GM12878 (cell line): ENCODE data around the gene UMPS. TPM values are rescaled to one million over a fixed set of nuclear protein-coding genes. Genes with fewer than 3 reads are reported as not detected.

Experiments
- CBFB ChIP-seq: IDR thresholded peaks from 2 replicates; pipeline ENCODE4 v1.6.1; 2016; ENCODE audit warnings: antibody characterized with exemption, low read depth
- CHD4 ChIP-seq: fragments of 200-600 bp; sonication (generic); IDR thresholded peaks from 2 replicates; pipeline ENCODE4 v1.6.1; 2016; ENCODE audit warnings: mild to moderate bottlenecking
- CREB1 ChIP-seq: IDR thresholded peaks from 2 replicates; pipeline ENCODE4 v1.6.1; 2012; ENCODE audit warnings: low read depth, mild to moderate bottlenecking, inconsistent platforms
- CREM ChIP-seq: IDR thresholded peaks from 2 replicates; pipeline ENCODE4 v1.6.1; 2014; ENCODE audit warnings: antibody characterized with exemption, low read depth
- GATAD2B ChIP-seq: fragments of 450-650 bp; conservative IDR thresholded peaks from 2 replicates; pipeline ENCODE4 v1.6.1; 2017; ENCODE audit warnings: low read depth, mild to moderate bottlenecking, moderate library complexity
- HCFC1 ChIP-seq: fragments of 150-350 bp; IDR thresholded peaks from 2 replicates; pipeline ENCODE4 v1.6.1; 2014; ENCODE audit warnings: low read length
- JUND ChIP-seq: IDR thresholded peaks from 2 replicates; pipeline ENCODE4 v1.6.1; 2012; ENCODE audit warnings: low read depth, mild to moderate bottlenecking, low read length, improper control_type of control experiment, moderate library complexity
- MYC ChIP-seq: IDR thresholded peaks from 2 replicates; pipeline ENCODE4 v1.6.1; 2011; ENCODE audit warnings: mild to moderate bottlenecking, low read length, moderate library complexity, inconsistent platforms; ENCODE audit not compliant: insufficient read depth, insufficient replicate concordance, insufficient read length, severe bottlenecking
- NFXL1 ChIP-seq: fragments of 450-650 bp; IDR thresholded peaks from 2 replicates; pipeline ENCODE4 v1.6.1; 2017; ENCODE audit warnings: antibody characterized with exemption, mild to moderate bottlenecking, borderline replicate concordance
- NRF1 ChIP-seq: conservative IDR thresholded peaks from 2 replicates; pipeline ENCODE4 v1.6.1; 2011; ENCODE audit warnings: mild to moderate bottlenecking, low read depth, low read length, improper control_type of control experiment
- PML ChIP-seq: IDR thresholded peaks from 2 replicates; pipeline ENCODE4 v1.6.1; 2012; ENCODE audit warnings: low read length, inconsistent platforms
- RBBP5 ChIP-seq: fragments of 200-600 bp; sonication (generic); conservative IDR thresholded peaks from 2 replicates; pipeline ENCODE4 v1.6.1; 2016
- RCOR1 ChIP-seq: conservative IDR thresholded peaks from 2 replicates; pipeline ENCODE4 v1.6.1; 2012; ENCODE audit warnings: low read depth, low read length, improper control_type of control experiment
- SMAD1 ChIP-seq: fragments of 450-650 bp; IDR thresholded peaks from 2 replicates; pipeline ENCODE4 v1.6.1; 2018; ENCODE audit warnings: mild to moderate bottlenecking, low read depth; ENCODE audit not compliant: partially characterized antibody
- SP1 ChIP-seq: IDR thresholded peaks from one replicate; pipeline ENCODE4 v1.6.1; 2011; ENCODE audit warnings: low read depth, low read length
- SREBF1 ChIP-seq: IDR thresholded peaks from 2 replicates; pipeline ENCODE4 v1.6.1; 2012; ENCODE audit warnings: mild to moderate bottlenecking, low read length
- TCF12 ChIP-seq: IDR thresholded peaks from 2 replicates; pipeline ENCODE4 v1.6.1; 2011; ENCODE audit warnings: low read depth, mild to moderate bottlenecking, low read length
- TCF7 ChIP-seq: IDR thresholded peaks from 2 replicates; pipeline ENCODE4 v1.6.1; 2014; ENCODE audit warnings: antibody characterized with exemption, borderline replicate concordance
- YBX1 ChIP-seq: fragments of 450-650 bp; IDR thresholded peaks from 2 replicates; pipeline ENCODE4 v1.6.1; 2016; ENCODE audit warnings: antibody characterized with exemption
- ZNF24 ChIP-seq: fragments of 450-650 bp; IDR thresholded peaks from 2 replicates; pipeline ENCODE4 v1.6.1; 2017; ENCODE audit warnings: antibody characterized with exemption, mild to moderate bottlenecking
- polyA plus RNA-seq, 11 experiments: library from polyadenylated mRNA; depleted of rRNA in 4 of 11; unstranded in 6 of 11; stranded (reverse) in 5 of 11; fragments of >200 nt; fragmentation: Nextera tagmentation in 4 of 11; fragmentation: Illumina TruSeq in 1 of 11; extraction: Ambion mirVana in 4 of 11; extraction: Trizol in 1 of 11; gene quantifications; 1 replicate in 1 of 11; 2 replicates in 10 of 11; pipeline versions ENCODE4 v1.2.1 to v1.2.3, GENCODE V29; 2011 to 2016; ENCODE audit warnings: inconsistent platforms in 2 of 11, missing spikeins in 2 of 11, low read depth in 1 of 11
- total RNA-seq, 4 experiments: library from RNA; depleted of rRNA in 3 of 4; stranded (reverse); fragments of >200 nt in 3 of 4; fragmentation: Illumina TruSeq in 1 of 4; extraction: Trizol in 1 of 4; gene quantifications; 2 replicates each; pipeline versions ENCODE4 v1.2.1 to v1.2.3, GENCODE V29; 2013 to 2021
- TF ChIP-seq, protein P1 (sequence below): fragments of 450-650 bp; IDR thresholded peaks from 2 replicates; pipeline ENCODE4 v1.6.1; 2017; ENCODE audit warnings: mild to moderate bottlenecking, moderate library complexity
- TF ChIP-seq, protein P2 (sequence below): fragments of 150-350 bp; IDR thresholded peaks from 2 replicates; pipeline ENCODE4 v1.6.1; 2016; ENCODE audit warnings: low read depth, low read length
- TF ChIP-seq, protein P3 (sequence below): IDR thresholded peaks from 2 replicates; pipeline ENCODE4 v1.6.1; 2012; ENCODE audit warnings: low read depth, low read length, improper control_type of control experiment
- TF ChIP-seq, protein P4 (sequence below): fragments of 450-650 bp; IDR thresholded peaks from 2 replicates; pipeline ENCODE4 v1.6.1; 2016; ENCODE audit warnings: mild to moderate bottlenecking

UMPS gene
- total and polyA plus RNA-seq, 10 of the 15 experiments (the other 5 are each of a cell fraction or from before 2014, with no cell fraction given): 30.6 to 82.8 (median 49.5) TPM

DNA sequence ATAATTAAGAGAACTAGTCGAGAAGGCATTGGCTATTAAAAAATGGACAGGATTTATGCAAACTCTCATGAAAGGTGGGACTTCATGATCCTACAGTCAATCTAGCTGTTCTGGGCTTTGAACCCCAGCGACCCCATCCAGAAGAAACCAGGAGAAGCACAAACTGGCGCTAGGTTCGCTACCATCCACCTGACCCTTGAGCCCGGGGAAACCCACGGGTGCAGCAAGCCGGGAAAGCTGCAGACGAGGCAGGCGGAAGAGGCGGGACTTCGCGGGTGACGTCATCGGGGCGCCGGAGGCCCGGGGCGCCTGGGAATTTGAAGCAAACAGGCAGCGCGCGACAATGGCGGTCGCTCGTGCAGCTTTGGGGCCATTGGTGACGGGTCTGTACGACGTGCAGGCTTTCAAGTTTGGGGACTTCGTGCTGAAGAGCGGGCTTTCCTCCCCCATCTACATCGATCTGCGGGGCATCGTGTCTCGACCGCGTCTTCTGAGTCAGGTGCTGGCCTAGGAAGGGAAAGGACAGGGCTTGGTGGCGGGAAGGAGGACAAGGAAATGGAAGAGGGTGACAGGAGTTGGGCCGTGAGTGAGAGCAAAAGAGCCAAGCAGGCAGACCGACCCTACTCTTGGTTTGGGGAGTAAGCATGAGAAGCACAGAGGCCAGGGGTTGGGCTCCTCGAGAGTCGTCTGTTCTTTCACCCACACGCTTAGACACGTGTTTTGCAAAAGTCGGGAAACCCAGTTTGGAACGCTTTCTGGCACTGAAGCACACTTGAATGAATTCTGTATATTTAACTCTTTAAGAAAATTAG is at the start of gene UMPS (continued):
- TF ChIP-seq, protein P1, sequence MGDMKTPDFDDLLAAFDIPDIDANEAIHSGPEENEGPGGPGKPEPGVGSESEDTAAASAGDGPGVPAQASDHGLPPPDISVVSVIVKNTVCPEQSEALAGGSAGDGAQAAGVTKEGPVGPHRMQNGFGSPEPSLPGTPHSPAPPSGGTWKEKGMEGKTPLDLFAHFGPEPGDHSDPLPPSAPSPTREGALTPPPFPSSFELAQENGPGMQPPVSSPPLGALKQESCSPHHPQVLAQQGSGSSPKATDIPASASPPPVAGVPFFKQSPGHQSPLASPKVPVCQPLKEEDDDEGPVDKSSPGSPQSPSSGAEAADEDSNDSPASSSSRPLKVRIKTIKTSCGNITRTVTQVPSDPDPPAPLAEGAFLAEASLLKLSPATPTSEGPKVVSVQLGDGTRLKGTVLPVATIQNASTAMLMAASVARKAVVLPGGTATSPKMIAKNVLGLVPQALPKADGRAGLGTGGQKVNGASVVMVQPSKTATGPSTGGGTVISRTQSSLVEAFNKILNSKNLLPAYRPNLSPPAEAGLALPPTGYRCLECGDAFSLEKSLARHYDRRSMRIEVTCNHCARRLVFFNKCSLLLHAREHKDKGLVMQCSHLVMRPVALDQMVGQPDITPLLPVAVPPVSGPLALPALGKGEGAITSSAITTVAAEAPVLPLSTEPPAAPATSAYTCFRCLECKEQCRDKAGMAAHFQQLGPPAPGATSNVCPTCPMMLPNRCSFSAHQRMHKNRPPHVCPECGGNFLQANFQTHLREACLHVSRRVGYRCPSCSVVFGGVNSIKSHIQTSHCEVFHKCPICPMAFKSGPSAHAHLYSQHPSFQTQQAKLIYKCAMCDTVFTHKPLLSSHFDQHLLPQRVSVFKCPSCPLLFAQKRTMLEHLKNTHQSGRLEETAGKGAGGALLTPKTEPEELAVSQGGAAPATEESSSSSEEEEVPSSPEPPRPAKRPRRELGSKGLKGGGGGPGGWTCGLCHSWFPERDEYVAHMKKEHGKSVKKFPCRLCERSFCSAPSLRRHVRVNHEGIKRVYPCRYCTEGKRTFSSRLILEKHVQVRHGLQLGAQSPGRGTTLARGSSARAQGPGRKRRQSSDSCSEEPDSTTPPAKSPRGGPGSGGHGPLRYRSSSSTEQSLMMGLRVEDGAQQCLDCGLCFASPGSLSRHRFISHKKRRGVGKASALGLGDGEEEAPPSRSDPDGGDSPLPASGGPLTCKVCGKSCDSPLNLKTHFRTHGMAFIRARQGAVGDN: peak; percentile 81
- TF ChIP-seq CBFB: peak; percentile 70; the same call in 1 of the 2 replicates
- TF ChIP-seq SP1: peak; percentile 69
- no peak for TF ChIP-seq CHD4
- peak; percentile 43 for TF ChIP-seq SMAD1
- TF ChIP-seq JUND: peak; percentile 96
- no peak for TF ChIP-seq MYC
- TF ChIP-seq HCFC1: peak; percentile 75
- TF ChIP-seq, protein P2, sequence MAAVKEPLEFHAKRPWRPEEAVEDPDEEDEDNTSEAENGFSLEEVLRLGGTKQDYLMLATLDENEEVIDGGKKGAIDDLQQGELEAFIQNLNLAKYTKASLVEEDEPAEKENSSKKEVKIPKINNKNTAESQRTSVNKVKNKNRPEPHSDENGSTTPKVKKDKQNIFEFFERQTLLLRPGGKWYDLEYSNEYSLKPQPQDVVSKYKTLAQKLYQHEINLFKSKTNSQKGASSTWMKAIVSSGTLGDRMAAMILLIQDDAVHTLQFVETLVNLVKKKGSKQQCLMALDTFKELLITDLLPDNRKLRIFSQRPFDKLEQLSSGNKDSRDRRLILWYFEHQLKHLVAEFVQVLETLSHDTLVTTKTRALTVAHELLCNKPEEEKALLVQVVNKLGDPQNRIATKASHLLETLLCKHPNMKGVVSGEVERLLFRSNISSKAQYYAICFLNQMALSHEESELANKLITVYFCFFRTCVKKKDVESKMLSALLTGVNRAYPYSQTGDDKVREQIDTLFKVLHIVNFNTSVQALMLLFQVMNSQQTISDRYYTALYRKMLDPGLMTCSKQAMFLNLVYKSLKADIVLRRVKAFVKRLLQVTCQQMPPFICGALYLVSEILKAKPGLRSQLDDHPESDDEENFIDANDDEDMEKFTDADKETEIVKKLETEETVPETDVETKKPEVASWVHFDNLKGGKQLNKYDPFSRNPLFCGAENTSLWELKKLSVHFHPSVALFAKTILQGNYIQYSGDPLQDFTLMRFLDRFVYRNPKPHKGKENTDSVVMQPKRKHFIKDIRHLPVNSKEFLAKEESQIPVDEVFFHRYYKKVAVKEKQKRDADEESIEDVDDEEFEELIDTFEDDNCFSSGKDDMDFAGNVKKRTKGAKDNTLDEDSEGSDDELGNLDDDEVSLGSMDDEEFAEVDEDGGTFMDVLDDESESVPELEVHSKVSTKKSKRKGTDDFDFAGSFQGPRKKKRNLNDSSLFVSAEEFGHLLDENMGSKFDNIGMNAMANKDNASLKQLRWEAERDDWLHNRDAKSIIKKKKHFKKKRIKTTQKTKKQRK: 0 out of 2 replicates have a peak, but pooled peaks have one; percentile 16
- peak; percentile 98 for TF ChIP-seq CREB1
- TF ChIP-seq CREM: peak; percentile 99
- TF ChIP-seq NFXL1: no peak
- TF ChIP-seq, protein P3, sequence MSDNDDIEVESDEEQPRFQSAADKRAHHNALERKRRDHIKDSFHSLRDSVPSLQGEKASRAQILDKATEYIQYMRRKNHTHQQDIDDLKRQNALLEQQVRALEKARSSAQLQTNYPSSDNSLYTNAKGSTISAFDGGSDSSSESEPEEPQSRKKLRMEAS: peak; percentile 80; the same call in 1 of the 2 replicates
- 0 out of 2 replicates have a peak, but pooled peaks have one; percentile 19 for TF ChIP-seq TCF12
- no peak for TF ChIP-seq NRF1
- TF ChIP-seq RBBP5: no peak
- TF ChIP-seq PML: peak; percentile 92
- TF ChIP-seq YBX1: no peak
- TF ChIP-seq, protein P4, sequence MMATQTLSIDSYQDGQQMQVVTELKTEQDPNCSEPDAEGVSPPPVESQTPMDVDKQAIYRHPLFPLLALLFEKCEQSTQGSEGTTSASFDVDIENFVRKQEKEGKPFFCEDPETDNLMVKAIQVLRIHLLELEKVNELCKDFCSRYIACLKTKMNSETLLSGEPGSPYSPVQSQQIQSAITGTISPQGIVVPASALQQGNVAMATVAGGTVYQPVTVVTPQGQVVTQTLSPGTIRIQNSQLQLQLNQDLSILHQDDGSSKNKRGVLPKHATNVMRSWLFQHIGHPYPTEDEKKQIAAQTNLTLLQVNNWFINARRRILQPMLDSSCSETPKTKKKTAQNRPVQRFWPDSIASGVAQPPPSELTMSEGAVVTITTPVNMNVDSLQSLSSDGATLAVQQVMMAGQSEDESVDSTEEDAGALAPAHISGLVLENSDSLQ: peak; percentile 42
- TF ChIP-seq RCOR1: 0 out of 2 replicates have a peak, but pooled peaks have one; percentile 40
- no peak for TF ChIP-seq SREBF1
- 0 out of 2 replicates have a peak, but pooled peaks have one; percentile 38 for TF ChIP-seq GATAD2B
- no peak for TF ChIP-seq TCF7
- TF ChIP-seq ZNF24: no peak
